ENCODE results near the gene DHRSX.
"Not testable (repeated sequence)": the region's sequence is repeated elsewhere in the genome, so short reads cannot be mapped to it uniquely, and the experiment has no call there.

DHRSX gene

DNA sequence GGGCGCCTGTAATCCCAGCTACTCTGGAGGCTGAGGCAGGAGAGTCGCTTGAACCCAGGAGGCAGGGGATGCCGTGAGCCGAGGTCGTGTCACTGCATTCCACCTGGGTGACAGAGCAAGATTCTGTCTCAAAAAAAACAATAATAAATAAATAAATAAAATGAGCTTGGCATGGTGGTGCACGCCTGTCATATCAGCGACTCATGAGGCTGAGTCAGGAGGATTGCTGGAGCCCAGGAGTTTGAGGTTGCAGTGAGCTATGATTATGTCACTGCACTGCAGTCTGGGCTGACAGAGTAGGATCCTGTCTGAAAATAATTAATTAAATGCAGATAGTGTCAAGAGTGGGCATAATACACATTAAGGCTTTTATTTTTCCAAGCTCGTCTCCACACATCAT is 77.5 kb downstream of the DHRSX start:
- DNase-seq: no peak

DNA sequence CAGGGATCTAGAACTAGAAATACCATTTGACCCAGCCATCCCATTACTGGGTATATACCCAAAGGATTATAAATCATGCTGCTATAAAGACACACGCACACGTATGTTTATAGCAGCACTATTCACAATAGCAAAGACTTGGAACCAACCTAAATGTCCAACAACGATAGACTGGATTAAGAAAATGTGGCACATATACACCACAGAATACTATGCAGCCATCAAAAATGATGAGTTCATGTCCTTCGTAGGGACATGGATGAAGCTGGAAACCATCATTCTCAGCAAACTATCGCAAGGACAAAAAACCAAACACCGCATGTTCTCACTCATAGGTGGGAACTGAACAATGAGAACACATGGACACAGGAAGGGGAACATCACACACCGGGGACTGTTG is 81.4 kb downstream of the DHRSX start:
- DNase-seq: not testable (repeated sequence)

DNA sequence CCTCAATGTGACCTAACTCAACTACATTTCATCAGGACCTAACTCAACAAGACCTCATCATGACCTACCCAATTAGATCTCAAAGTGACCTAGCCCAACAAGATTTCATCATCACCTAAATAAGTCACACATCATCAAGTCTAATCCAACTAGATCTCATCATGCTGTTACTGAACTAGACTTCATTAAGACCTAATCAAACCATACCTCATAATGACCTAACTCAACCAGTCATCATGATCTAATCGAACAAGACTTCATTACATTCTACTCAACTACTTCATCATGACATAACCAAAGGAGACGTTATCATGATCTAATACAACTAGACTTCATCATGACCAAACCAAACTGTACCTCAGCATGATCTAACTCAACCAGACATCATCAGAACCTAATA is 82.8 kb downstream of the DHRSX start:
- DNase-seq: no peak

DNA sequence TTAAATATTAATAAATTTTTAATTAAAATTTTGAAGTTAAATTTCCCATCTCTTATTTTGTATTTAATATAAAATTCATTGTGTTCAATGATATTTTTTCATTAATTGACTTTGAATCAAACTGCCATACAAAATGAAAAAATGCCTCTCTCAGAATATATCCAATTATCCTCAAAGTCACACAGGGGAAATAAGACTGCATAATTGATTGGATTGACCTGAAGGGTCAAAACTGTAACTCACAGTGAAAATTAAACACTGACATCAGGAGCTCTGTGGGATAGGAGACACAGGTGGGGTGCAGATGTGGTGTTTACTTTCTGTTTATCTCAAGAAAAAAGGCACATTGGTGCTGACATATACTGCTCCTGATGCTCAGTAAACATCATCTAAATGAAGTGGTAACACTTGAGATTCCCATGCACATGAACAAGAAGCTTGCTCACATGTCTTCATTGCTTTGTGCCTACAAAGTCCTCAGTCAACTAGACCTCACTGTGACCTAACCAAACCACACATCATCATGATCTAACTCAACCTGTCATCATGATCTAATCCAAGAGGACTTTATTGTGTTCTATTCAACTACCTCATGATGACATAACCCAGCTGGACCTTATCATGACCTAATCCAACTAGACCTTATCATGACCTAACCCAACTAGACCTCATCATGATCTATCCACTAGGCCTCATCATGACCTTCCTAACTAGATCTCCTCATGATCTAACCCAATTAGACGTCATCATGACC is 83.7 kb downstream of the DHRSX start:
- DNase-seq: no peak

GRCh38 chrX:2414384-2414783 is 86.4 kb downstream of the DHRSX start:
- no peak for DNase-seq

GRCh38 chrX:2413969-2414368 is 86.8 kb downstream of the DHRSX start:
- DNase-seq: no peak

GRCh38 chrX:2412131-2412530 is 88.6 kb downstream of the DHRSX start:
- DNase-seq: no peak

- no peak for DNase-seq
These were observed 90.3 kb downstream of the DHRSX start for GRCh38 chrX:2410279-2411020.

DNA sequence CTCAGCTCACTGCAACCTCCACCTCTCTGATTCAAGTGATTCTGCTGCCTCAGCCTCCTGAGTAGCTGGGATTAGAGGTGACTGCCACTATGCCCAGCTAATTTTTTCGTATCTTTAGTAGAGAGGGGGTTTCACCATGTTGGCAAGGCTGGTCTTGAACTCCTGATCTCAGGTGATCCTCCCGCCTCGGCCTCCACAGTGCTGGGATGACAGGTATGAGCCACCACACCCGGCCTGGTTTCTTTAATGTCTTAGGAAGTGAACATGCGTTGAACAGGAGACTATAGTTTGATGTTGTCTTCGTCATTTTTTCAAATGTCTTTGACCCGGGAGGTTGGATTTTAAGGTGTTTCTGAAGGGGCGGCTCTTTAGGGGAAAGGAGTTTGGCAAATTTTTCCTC is 91.0 kb downstream of the DHRSX start:
- DNase-seq: no peak

DNA sequence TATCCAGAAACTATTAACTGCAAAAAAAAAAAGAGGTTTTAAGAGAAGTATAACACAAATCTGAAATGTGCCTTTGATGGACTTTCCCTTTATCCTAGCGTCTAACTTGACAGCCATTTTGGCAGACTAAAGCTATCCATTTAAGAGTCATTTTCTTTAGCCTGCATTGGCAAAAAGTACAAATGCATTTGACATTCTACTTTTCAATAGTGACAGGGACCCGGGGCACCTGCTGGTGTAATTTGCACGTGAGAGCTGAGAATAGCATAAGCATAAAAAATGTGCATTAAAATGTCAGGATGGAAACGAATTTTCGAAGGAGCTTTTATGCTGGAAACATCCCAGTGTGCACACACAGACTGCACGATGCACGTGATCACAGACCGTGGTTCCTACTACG is 91.9 kb downstream of the DHRSX start:
- no peak for DNase-seq

DNA sequence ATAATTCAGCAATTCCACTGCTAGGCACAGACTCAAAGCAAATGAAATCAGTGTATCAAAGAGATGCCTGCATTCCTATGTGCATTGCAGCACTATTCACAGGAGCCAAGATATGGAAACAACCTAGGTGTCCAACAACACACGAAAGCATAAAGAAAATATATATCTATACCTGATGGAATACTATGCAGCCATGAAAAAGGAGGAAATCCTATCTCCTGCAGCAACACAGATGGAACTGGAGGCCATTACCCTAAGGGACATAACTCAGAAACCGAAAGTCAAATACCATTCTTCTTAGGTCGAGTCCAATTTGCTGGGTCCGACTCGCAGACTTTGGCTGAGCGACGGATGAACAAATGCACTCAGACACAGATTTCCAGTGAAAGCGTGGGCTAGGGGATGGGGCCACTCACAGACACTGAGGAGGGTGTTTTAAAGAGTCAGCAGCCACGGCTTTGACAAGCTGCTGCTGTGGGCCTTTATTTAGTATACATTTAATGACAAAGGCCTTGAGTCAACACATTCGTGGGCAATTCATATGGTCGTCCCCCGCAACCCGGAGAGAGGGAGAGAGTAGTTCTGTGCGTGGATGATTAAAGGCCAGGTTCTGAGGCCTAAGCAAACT is 93.8 kb downstream of the DHRSX start:
- no peak for DNase-seq

DNA sequence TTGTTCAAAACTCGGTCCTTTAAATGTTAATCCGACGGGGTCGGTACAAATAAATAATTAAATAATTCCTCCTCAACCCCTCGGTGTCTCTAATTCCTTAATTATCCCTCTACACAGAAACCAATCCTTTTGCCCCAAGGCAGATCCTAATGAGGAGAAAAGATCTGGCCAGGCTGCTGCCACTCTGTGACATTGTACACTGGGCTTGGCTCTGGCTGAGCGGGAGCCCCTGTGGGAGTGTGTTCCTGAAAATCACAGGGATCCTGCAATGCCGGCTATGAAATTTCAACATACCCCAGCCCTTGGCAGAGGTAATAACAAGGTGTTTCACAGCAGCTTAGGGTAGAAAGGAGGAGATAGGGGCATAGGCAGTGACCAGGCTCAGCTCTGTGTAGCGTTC is 96.0 kb downstream of the DHRSX start:
- no peak for DNase-seq

GRCh38 chrX:2402361-2402690 is 98.5 kb downstream of the DHRSX start:
- no peak for DNase-seq

GRCh38 chrX:2401590-2402360 is 99.0 kb downstream of the DHRSX start:
- DNase-seq: no peak

DNA sequence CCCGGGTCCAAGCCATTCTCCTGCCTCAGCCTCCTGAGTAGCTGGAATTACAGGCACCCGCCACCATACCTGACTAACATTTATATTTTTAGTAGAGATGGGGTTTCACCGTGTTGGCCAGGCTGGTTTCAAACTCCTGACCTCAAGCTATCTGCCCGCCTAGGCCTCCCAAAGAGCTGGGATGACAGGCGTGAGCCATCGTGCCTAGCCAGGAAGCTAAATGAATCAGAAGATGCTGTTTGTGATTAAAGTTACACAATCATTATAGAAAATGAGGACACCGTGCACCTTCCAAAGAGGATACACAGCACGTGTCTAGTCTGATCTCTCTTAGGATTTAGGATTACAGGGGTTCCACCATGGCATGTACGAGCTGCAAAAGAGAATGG is 99.6 kb downstream of the DHRSX start:
- DNase-seq: no peak

DNA sequence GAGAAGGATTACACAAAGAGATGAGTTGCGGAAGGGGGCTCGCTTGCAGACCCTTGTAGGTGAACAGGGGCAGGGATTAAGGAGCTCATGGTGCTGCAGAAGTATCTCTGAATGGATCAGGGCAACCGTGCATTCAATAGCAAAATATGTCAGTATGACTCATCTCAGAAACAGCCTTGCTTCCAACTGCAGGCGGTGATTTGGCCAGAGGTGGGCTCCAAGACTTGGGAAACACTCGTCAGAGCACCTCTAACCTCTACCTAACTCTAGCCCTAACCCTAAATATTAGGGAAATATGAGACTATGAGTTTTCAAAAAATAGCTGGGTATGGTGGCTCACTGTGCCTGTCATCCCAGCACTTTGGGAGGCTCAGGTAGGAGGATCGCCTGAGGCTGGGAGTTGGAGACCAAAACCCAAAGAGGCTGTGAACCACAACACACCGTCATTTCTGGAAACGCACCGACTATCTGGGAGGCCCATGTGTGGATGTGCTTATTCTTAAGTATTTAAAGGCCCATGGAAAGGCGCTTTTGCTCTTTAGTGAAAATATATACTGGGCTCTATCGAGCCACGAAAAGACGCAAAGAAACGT is 102.6 kb downstream of the DHRSX start:
- DNase-seq: no peak

DNA sequence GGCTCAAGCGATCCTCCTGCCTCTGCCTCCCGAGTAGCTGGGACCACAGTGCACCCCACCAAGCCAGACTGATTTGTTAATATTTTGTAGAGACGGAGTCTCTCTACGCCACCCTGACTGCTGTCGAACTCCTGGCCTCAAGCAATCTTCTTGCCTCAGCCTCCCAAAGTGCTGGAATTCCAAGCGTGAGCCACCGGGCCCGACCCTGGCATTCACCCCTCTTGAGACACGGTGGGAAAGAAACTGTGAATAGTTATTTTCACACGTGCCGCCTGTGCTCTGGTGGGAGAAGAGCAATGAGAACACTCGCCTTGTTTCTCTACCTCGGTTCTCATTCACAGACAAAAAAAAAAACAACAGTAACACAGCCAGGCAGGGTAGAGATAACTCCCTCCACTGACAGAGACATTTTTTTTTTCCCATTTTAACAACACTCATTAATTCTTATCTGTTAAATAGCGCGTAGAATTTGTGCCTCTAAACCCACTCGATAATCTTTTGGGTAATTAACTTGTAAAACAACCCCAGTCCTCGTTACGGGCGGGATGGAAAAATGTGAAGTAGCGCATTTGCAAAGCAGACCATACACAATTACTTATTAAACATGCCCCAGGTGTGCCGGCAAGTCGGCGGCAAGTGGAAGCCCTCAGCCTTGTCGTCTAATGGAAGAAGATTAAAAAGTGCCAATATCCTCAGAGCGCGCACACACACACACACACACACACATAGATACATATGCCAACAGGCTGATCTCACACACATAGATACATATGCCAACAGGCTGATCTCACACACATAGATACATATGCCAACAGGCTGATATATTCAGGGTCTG is 103.3 kb downstream of the DHRSX start:
- no peak for DNase-seq

- DNase-seq: no peak
These were observed 105.3 kb downstream of the DHRSX start for GRCh38 chrX:2395261-2395992.

- no peak for DNase-seq
These were observed 108.7 kb downstream of the DHRSX start for GRCh38 chrX:2391869-2392606.

DNA sequence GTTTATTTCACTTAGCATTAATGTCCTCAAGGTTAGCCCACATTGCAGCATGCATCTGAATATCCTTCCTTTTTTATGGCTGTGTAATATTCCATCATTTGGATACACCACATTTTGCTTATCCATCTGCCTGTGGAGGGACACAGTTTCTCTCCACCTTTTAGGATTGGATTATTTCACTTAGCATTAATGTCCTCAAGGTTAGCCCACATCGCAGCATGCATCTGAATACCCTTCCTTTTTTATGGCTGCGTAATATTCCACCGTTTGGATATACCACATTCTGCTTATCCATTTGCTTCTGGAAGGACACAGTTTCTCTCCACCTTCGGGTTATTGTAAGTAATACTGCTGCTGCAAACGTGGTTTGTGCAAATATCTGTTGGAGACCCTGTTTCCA is 110.0 kb downstream of the DHRSX start:
- no peak for DNase-seq

- not testable (repeated sequence) for DNase-seq
These were observed 111.0 kb downstream of the DHRSX start for GRCh38 chrX:2389731-2390130.

All from right forelimb (tissue), 1 donor.